Activated naive CD8-positive, alpha-beta T cell treated with anti-CD3 and anti-CD28 coated beads, Interleukin-2, amount 50 U/mL, for 24 hours (primary cell): ENCODE data around the gene ATP6V0B.

Experiments used
- ATAC-seq: fragments of 150-1000 bp; cut with Tn5 transposase; one replicate; pipeline ENCODE4 v1.10.0; 2021
- DNase-seq: peaks from one replicate; pipeline ENCODE4 v3.0.0; 2021
- H3K27ac Mint-ChIP-seq: one replicate; pipeline ENCODE4 v1.8.0; 2021; ENCODE audit warnings: mild to moderate bottlenecking, mixed read lengths
- H3K27me3 Mint-ChIP-seq: one replicate; pipeline ENCODE4 v1.8.0; 2021; ENCODE audit warnings: mixed read lengths
- H3K36me3 Mint-ChIP-seq: one replicate; pipeline ENCODE4 v1.8.0; 2021; ENCODE audit warnings: low read depth, mixed read lengths
- H3K4me1 Mint-ChIP-seq: one replicate; pipeline ENCODE4 v1.8.0; 2021; ENCODE audit warnings: mixed read lengths
- H3K4me3 Mint-ChIP-seq: one replicate; pipeline ENCODE4 v1.8.0; 2021; ENCODE audit warnings: mild to moderate bottlenecking, moderate library complexity, mixed read lengths
- H3K9me3 Mint-ChIP-seq: one replicate; pipeline ENCODE4 v1.8.0; 2021; ENCODE audit warnings: mixed read lengths

ATP6V0B gene

GRCh38 chr1:44012404-44012803, 37.6 kb downstream of the ATP6V0B start:
- ATAC-seq (no peak), DNase-seq (no peak)
- Mint-ChIP-seq H3K27ac (no peak overlapping the region), H3K9me3 (no peaks in the 10 kb centered on the region), H3K4me1 (peaks cover 11% of the 10 kb centered on the region), H3K4me3 (no peak overlapping the region), H3K36me3 (no peaks in the 10 kb centered on the region), H3K27me3 (no peaks in the 10 kb centered on the region)

- H3K4me3 Mint-ChIP-seq, result no peak overlapping the region
- DNase-seq, result no peak
- no peaks in the 10 kb centered on the region for H3K27me3 Mint-ChIP-seq
- H3K36me3 Mint-ChIP-seq, result no peaks in the 10 kb centered on the region
- H3K27ac Mint-ChIP-seq, result no peak overlapping the region
- peaks cover 11% of the 10 kb centered on the region for H3K4me1 Mint-ChIP-seq
- ATAC-seq, result no peak
- H3K9me3 Mint-ChIP-seq, result no peaks in the 10 kb centered on the region
These were observed 38.3 kb downstream of the ATP6V0B start for GRCh38 chr1:44012941-44013609.

DNA sequence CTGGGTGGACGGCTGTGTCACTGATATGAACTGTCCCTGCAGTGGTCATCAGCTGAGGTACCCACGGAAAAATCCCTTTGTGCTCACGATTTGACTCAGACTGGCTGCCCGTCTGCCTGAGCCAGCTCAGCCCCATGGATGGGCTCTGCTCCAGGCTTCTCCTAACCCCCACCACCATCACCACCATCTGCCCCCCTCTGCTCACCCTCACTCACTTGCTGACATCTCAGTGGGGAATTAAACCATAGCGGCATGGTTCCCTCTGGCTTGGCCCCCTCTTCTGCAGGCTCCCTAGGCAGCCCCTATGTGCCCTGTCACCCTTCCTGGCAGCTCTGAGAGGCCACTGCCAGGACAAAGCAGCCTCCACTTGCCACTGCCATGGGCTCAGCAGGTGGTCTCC, 39.2 kb downstream of the ATP6V0B start:
- DNase-seq (no peak), ATAC-seq (no peak)
- H3K9me3 Mint-ChIP-seq, result no peaks in the 10 kb centered on the region
- H3K4me3 Mint-ChIP-seq, result no peak overlapping the region
- peaks cover 11% of the 10 kb centered on the region for H3K4me1 Mint-ChIP-seq
- no peaks in the 10 kb centered on the region for H3K27me3 Mint-ChIP-seq
- H3K27ac Mint-ChIP-seq, result no peak overlapping the region
- H3K36me3 Mint-ChIP-seq, result no peaks in the 10 kb centered on the region

DNA sequence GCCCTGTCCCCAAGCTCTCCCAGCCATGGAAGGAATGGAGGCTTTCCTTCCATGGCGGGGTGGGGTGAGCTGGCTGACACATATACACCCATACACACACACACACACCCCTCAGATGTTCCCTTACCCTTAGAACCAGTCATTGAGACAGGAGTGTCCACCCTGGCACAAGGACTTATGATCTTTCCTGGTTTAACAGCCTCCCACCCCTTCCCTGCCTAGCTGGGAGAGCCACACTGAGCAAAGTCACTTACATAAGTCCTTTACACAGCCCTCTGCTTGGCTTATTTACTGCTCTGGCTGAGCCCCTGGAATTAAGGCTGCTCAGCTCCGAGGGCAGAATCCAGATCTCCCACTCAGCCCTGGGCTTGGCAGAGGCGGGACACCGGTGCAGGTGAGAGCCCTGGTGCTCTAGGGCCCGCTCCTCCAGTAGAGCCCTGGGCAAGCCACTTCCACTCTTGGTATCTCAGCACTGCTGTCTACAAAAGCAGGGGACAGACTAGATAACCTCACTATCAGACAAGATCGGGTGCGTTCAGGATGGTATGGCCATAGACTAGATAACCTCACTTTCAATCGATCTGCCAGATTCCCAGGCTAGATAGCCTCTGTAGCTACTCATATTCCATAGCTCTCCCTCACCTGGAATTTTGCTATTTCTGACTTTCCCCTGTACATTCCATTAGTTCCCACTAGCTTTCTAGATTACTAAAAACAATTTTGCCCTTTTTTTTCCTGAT, 39.8 kb downstream of the ATP6V0B start:
- Mint-ChIP-seq H3K4me3 (no peak overlapping the region), H3K36me3 (no peaks in the 10 kb centered on the region), H3K9me3 (no peaks in the 10 kb centered on the region), H3K27me3 (no peaks in the 10 kb centered on the region), H3K4me1 (peaks cover 11% of the 10 kb centered on the region), H3K27ac (no peak overlapping the region)
- DNase-seq (no peak), ATAC-seq (no peak)

- no peaks in the 10 kb centered on the region for H3K36me3 Mint-ChIP-seq
- no peak for ATAC-seq
- H3K4me1 Mint-ChIP-seq, result peaks cover 11% of the 10 kb centered on the region
- H3K4me3 Mint-ChIP-seq, result no peak overlapping the region
- no peaks in the 10 kb centered on the region for H3K27me3 Mint-ChIP-seq
- H3K9me3 Mint-ChIP-seq, result no peaks in the 10 kb centered on the region
- DNase-seq, result no peak
- H3K27ac Mint-ChIP-seq, result no peak overlapping the region
These were observed 40.4 kb downstream of the ATP6V0B start for GRCh38 chr1:44015206-44015605.

DNA sequence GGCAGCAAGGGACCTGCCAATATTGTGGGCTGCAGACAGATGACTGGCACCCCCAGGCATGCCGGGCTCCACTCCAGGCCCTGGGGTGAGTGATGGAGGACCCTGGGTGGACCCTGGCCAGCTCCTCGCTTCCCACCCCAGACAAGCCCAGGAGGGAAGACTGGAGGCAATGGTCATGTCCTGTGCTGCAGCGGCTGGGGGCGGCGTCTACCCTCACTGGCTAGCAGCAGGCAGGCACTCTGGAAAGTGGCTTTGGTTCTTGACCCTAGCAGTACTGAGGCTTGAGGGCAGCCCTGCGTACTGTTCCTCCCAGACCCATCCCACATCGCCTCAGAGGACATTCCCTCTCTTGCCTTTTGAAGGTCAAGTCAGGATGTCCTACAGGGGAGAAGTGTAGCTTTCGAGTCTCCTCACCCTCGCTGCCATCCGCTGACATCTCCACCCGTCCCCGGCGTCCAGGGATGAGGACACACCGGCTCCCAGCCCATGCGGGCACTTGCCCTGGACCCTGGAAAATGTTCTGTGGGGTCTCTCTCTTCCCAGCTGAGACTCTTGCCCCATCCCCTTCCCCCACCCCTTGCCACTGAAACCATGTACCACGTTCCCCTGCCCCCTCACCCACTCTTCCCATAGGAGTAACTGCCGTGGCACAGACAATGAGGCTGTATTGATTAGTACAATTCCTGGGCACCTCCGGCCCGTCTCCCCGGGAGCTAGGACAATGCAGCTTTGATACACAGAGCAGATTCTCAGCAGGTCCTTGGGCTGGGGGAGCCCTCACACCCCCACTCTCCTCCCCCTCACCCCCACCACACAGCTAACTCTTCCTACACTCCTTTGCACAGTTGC, 41.5 kb downstream of the ATP6V0B start:
- no peak overlapping the region for H3K27ac Mint-ChIP-seq
- H3K9me3 Mint-ChIP-seq, result no peaks in the 10 kb centered on the region
- DNase-seq (no peak), ATAC-seq (peak; percentile 22)
- no peaks in the 10 kb centered on the region for H3K27me3 Mint-ChIP-seq
- no peak overlapping the region for H3K4me3 Mint-ChIP-seq
- H3K4me1 Mint-ChIP-seq, result peaks cover 11% of the 10 kb centered on the region
- no peaks in the 10 kb centered on the region for H3K36me3 Mint-ChIP-seq

GRCh38 chr1:44016890-44017400, 42.2 kb downstream of the ATP6V0B start:
- DNase-seq (no peak), ATAC-seq (no peak)
- H3K27me3 Mint-ChIP-seq, result no peaks in the 10 kb centered on the region
- no peak overlapping the region for H3K4me3 Mint-ChIP-seq
- H3K27ac Mint-ChIP-seq, result no peak overlapping the region
- H3K36me3 Mint-ChIP-seq, result peaks cover 3% of the 10 kb centered on the region
- H3K9me3 Mint-ChIP-seq, result no peaks in the 10 kb centered on the region
- peaks cover 11% of the 10 kb centered on the region for H3K4me1 Mint-ChIP-seq

DNA sequence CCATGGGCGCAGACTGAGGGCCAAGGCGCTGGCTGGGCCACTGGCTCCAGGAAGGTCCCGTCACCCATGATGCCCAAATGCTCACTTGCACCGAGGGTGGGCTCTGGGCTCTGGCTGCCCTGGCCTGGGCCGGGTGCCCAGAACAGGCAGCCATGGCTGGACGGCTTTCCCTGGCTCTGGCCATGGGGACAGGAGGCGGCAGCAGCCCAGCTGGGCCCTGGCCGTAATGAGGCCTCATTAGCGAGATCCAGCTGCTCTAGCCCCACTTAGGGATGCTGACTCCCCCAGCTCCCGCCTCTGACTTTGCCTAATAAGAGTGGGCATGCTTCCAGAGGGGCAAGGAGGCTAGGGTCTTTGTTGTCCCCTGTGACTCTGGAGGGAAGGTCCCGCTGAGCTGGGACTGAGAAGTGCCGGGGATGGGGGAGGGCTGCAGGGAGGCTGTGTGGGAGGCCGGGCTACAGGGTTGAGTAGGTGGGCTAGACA, 44.7 kb downstream of the ATP6V0B start:
- no peaks in the 10 kb centered on the region for H3K27me3 Mint-ChIP-seq
- H3K4me1 Mint-ChIP-seq, result no peaks in the 10 kb centered on the region
- DNase-seq, result no peak
- H3K4me3 Mint-ChIP-seq, result no peak overlapping the region
- H3K27ac Mint-ChIP-seq, result no peak overlapping the region
- no peaks in the 10 kb centered on the region for H3K9me3 Mint-ChIP-seq
- peaks cover 7% of the 10 kb centered on the region for H3K36me3 Mint-ChIP-seq
- ATAC-seq, result no peak

- ATAC-seq, result no peak
- Mint-ChIP-seq H3K36me3 (peaks cover 9% of the 10 kb centered on the region), H3K9me3 (no peaks in the 10 kb centered on the region), H3K4me1 (no peaks in the 10 kb centered on the region), H3K27me3 (no peaks in the 10 kb centered on the region), H3K4me3 (no peak overlapping the region), H3K27ac (no peak overlapping the region)
- DNase-seq, result no peak
These were observed 45.7 kb downstream of the ATP6V0B start for GRCh38 chr1:44020464-44020863.

DNA sequence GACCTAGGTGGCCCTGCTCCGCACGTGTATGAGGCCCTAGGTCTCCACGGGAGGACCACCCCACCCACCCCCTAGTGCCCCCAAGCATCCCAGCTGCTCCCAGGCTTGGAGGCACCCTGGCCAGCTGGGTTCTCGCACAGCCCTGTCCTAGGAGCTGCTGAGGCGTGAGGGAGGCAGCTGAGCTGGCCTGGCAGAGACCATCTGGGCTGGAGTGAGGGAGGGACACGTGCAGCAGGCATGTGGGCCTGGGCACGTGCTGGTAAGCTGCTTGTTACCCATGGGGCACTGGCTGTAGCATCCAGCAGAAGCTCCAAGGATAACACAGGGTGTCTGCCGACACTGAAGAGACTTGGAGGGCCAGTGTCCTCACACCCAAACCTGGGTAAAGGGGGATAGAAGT, 46.4 kb downstream of the ATP6V0B start:
- no peak overlapping the region for H3K27ac Mint-ChIP-seq
- H3K4me3 Mint-ChIP-seq, result no peak overlapping the region
- H3K36me3 Mint-ChIP-seq, result peaks cover 9% of the 10 kb centered on the region
- H3K9me3 Mint-ChIP-seq, result no peaks in the 10 kb centered on the region
- ATAC-seq (no peak), DNase-seq (no peak)
- H3K27me3 Mint-ChIP-seq, result no peaks in the 10 kb centered on the region
- no peaks in the 10 kb centered on the region for H3K4me1 Mint-ChIP-seq

DNA sequence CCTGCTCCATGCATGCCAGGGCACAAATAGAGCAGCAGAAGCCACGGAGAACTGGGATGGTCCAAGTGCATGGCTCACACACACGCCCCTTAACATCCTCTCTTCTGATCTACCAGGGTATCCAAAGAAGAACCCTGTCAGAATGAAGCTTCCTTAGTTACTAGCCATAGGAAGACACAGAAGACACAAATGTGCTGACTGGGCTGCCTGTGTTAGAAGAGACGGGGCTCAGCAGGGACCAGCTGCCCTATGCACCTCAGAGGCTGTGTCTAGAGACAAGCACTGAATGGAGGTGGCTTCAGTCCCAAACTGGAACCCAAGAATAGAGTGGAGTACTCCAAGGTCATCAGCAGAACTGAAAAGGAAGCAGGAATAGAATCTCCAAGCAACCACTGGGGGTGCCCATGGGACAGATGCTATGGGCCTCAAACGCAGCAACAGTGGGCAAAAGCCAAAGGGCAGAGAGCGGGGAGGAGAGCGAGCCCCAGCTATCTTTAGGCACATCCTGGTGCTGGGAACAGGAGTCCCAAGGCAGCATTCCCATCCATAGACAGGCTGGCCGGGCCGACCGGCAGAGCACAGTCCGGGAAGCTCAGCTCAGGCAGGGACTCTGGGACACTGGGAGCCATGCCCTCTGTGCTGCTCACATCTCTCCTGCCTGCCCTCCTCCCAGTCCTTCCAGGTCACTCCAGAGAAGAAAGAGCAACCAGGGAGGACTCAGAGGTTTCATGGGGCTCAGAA, 47.0 kb downstream of the ATP6V0B start:
- ATAC-seq, result no peak
- no peaks in the 10 kb centered on the region for H3K9me3 Mint-ChIP-seq
- H3K4me3 Mint-ChIP-seq, result no peak overlapping the region
- H3K27me3 Mint-ChIP-seq, result no peaks in the 10 kb centered on the region
- H3K27ac Mint-ChIP-seq, result no peak overlapping the region
- peaks cover 9% of the 10 kb centered on the region for H3K36me3 Mint-ChIP-seq
- no peak for DNase-seq
- H3K4me1 Mint-ChIP-seq, result no peaks in the 10 kb centered on the region

- ATAC-seq, result no peak
- Mint-ChIP-seq H3K36me3 (peaks cover 9% of the 10 kb centered on the region), H3K27me3 (no peaks in the 10 kb centered on the region), H3K9me3 (no peaks in the 10 kb centered on the region), H3K27ac (no peak overlapping the region), H3K4me3 (no peak overlapping the region), H3K4me1 (peaks cover 8% of the 10 kb centered on the region)
- DNase-seq, result no peak
These were observed 49.5 kb downstream of the ATP6V0B start for GRCh38 chr1:44024031-44024902.

GRCh38 chr1:44024903-44025525, 50.3 kb downstream of the ATP6V0B start:
- no peak for ATAC-seq

More at GRCh38 chr1:44024903-44025525, 50.3 kb downstream of the ATP6V0B start:
- Mint-ChIP-seq H3K36me3 (peaks cover 9% of the 10 kb centered on the region), H3K4me3 (no peak overlapping the region), H3K27me3 (no peaks in the 10 kb centered on the region), H3K4me1 (peaks cover 14% of the 10 kb centered on the region), H3K9me3 (no peaks in the 10 kb centered on the region), H3K27ac (no peak overlapping the region)
- no peak for DNase-seq
